ENCODE measurements around the gene MINK1. TPM values are rescaled to one million over a fixed set of nuclear protein-coding genes. Genes with fewer than 3 reads are reported as not detected.

MINK1 gene
- total and polyA plus RNA-seq, 7 donors = 8.9 to 23.8 (median 19.2) TPM

DNA sequence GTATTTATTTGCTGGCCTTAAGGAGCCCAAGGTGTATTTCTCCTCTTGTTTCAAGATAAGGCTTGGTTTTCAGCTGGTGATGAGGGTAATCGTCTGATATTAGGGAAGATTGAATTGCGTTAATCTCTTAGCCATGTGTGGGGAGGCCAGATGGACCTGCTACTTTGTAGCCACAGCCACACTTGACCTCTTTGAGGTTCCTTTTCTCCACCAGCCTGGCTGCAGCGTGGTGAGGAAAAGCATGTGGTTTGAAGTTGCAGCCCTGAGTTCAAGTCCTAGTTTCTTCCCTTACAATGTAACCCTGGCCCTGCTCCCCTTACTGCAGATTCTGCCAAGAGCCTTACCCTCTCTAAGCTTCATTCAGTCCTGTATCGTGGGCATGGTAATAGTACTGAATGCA lies 3.1 kb downstream of the MINK1 start:
- Histone ChIP-seq H3K4me1 (peaks cover 30% of the 10 kb centered on the region), H3K27me3 (ENCODE audit: insufficient read depth in 3 of 3, low read length in 2 of 3) (no peaks in the 10 kb centered on the region), H3K9me3 (no peaks in the 10 kb centered on the region), H3K4me3 (no peak overlapping the region), H3K27ac (no peak overlapping the region), H3K36me3 (ENCODE audit: insufficient read depth in 1 of 2, low read depth in 1 of 2) (no peaks in the 10 kb centered on the region)
- DNase-seq (no peak), ATAC-seq (no peak)
- 52 to 83% (median 60%) methylated on average over 4 of the region's 4 CpGs for WGBS, 3 donors
- intact Hi-C loops (cut with DNase I) = loop anchor here (5.0 to 10.0 kb wide), 2 partner anchors 39 to 49 kb away; partner anchors contain the start of gene PSMB6 (in 1 of the 2)
- TF ChIP-seq, protein P1, sequence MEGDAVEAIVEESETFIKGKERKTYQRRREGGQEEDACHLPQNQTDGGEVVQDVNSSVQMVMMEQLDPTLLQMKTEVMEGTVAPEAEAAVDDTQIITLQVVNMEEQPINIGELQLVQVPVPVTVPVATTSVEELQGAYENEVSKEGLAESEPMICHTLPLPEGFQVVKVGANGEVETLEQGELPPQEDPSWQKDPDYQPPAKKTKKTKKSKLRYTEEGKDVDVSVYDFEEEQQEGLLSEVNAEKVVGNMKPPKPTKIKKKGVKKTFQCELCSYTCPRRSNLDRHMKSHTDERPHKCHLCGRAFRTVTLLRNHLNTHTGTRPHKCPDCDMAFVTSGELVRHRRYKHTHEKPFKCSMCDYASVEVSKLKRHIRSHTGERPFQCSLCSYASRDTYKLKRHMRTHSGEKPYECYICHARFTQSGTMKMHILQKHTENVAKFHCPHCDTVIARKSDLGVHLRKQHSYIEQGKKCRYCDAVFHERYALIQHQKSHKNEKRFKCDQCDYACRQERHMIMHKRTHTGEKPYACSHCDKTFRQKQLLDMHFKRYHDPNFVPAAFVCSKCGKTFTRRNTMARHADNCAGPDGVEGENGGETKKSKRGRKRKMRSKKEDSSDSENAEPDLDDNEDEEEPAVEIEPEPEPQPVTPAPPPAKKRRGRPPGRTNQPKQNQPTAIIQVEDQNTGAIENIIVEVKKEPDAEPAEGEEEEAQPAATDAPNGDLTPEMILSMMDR (IDR thresholded peaks at IDR 0.05) = no peak

DNA sequence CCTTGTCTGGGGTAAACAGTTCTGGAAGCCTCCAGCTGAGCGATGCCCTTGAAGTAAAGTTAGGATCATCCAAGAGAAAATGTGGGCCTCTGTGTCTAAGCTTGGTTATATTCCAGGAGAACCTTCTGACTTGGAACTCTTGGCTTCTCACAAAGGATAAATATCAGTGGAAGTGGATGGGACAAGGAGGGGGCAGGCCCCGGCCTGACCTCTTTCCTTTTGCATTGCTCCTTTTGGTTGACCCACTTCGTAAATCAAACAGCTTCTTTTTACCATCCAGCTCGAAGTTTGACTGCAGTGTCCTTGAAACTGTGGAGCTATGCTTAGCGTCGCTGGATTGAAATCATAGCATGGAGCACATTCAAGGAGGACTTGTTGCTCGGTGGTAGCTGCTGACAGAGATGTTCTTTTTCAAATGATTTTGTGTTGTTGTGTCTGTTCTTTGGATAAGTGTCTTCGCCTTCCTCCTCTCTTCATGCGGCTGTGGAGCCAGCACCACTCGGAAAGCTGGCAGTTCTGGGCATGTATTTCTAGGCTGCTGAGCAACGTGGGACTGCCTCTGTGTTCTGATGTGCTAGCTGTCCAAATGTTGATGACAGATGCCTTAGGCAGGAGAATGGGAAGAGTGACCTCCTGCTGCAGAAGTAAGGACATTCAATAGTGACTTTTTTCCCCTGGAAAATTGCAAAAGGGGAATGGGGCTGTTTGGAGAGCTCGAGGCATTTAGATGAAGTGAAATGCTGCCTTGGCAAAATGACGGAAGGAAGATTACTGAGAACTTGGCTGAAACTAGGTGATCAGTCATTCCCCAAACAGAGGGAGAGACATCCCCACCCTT lies 4.5 kb downstream of the MINK1 start:
- ATAC-seq (no peak), DNase-seq (no peak)
- H3K4me3 ChIP-seq = no peak overlapping the region
- no peaks in the 10 kb centered on the region for H3K9me3 ChIP-seq
- no peaks in the 10 kb centered on the region for H3K36me3 ChIP-seq (ENCODE audit: insufficient read depth in 1 of 2, low read depth in 1 of 2)
- intact Hi-C loops (cut with DNase I) = loop anchor here (5.0 to 10.0 kb wide), 2 partner anchors 40 to 47 kb away; partner anchors contain the start of gene PSMB6 (in 1 of the 2)
- peak overlapping the region; percentile 18 for H3K27ac ChIP-seq
- H3K4me1 ChIP-seq = peaks cover 30% of the 10 kb centered on the region
- WGBS, 3 donors = 43 to 56% (median 45%) methylated on average over 13 of the region's 13 CpGs
- no peaks in the 10 kb centered on the region for H3K27me3 ChIP-seq (ENCODE audit: insufficient read depth in 3 of 3, low read length in 2 of 3)
- TF ChIP-seq, protein P1 (IDR thresholded peaks at IDR 0.05) = no peak

DNA sequence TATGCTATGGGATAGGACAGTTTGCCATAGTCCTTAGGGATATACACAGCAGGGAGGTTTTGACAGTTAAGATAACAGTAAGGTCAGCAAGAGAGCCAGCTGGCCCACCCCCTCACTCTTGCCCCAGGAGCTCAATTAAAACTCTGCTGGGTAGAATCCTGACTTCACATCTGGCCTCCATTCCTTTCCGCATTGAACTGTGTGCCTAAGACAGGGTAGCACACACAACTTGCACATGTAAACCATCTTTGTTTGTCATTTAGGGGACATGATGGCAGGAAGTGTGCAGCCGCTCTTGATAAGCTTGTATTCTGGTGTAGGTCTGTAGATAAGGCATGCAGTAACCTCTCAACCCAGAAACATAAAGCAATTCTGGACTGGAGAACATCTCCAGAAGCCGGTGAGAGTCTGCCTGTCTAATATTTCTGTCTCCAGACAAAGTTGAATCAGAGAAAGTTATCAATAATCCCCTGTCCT lies 5.2 kb downstream of the MINK1 start:
- 87 to 93% (median 90%) methylated on average over 3 of the region's 3 CpGs for WGBS, 3 donors

DNA sequence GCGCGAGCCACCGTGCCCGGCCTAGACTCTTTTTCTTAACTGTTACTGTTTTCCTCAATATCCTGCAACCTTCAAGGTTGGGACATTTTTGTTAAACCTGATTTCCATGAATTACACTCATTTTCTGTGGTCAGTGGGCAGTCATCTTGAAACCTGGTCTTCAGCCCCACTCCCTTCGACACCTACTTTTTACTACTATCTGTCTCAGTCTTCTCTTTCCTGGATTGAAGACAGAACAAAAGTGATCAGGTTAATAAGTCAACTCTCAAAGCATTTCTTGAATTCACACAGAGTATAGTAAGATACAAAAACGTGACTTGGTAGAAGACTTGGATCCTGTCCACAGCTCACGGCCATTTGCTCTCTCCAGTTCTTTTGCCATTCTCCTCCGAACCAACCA lies 6.1 kb downstream of the MINK1 start:
- TF ChIP-seq, protein P1 (IDR thresholded peaks at IDR 0.05) = no peak
- 84 to 93% (median 87%) methylated on average over 8 of the region's 8 CpGs for WGBS, 3 donors
- Histone ChIP-seq H3K36me3 (ENCODE audit: insufficient read depth in 1 of 2, low read depth in 1 of 2) (no peaks in the 10 kb centered on the region), H3K9me3 (no peaks in the 10 kb centered on the region), H3K4me1 (peaks cover 30% of the 10 kb centered on the region), H3K4me3 (no peak overlapping the region), H3K27ac (no peak overlapping the region), H3K27me3 (ENCODE audit: insufficient read depth in 3 of 3, low read length in 2 of 3) (no peaks in the 10 kb centered on the region)
- no peak for ATAC-seq
- intact Hi-C loops (cut with DNase I) = loop anchor here (5.0 to 10.0 kb wide), 2 partner anchors 42 to 46 kb away; partner anchors contain the start of gene PSMB6 (in 1 of the 2)
- no peak for DNase-seq

More for the DNA sequence above, 5.2 kb downstream of the MINK1 start:
- no peak overlapping the region for H3K4me3 ChIP-seq
- no peaks in the 10 kb centered on the region for H3K27me3 ChIP-seq (ENCODE audit: insufficient read depth in 3 of 3, low read length in 2 of 3)
- ATAC-seq (no peak), DNase-seq (no peak)
- intact Hi-C loops (cut with DNase I) = loop anchor here (5.0 to 10.0 kb wide), 2 partner anchors 41 to 46 kb away; partner anchors contain the start of gene PSMB6 (in 1 of the 2)
- no peaks in the 10 kb centered on the region for H3K36me3 ChIP-seq (ENCODE audit: insufficient read depth in 1 of 2, low read depth in 1 of 2)
- no peaks in the 10 kb centered on the region for H3K9me3 ChIP-seq
- H3K27ac ChIP-seq = no peak overlapping the region
- TF ChIP-seq, protein P1 (IDR thresholded peaks at IDR 0.05) = no peak
- H3K4me1 ChIP-seq = peaks cover 30% of the 10 kb centered on the region

All from psoas muscle (tissue), 8 donors.